ENCODE data around the gene FANCE.
A peak's percentile ranks its signal among the peaks of the same experiment; 100 is the strongest.

FANCE gene

DNA sequence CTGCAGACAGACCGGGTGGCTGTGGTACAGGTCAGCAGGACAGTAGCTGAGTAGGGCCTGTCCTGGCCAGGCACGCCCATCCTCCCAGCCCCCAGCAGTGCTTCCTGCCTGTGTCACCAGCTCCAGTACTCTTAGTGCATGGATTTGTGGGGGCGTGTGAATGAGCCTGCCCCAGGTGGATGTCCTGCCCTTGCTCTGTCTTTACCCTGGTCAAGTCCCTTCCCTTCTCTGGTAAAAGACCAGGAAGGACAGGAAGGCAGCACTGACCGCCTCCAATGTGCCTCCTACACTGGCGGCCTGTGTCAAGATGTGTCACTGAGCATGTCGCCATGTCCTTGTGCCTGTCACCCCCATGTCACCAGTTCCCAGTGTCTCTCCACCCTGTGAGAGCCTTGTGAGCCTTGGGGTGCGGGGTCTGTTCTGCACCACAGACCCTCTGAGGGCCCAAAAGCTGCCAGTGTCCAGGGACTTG is 32.8 kb downstream of the FANCE start:
- no peak for DNase-seq (ENCODE audit: low spot score)

DNA sequence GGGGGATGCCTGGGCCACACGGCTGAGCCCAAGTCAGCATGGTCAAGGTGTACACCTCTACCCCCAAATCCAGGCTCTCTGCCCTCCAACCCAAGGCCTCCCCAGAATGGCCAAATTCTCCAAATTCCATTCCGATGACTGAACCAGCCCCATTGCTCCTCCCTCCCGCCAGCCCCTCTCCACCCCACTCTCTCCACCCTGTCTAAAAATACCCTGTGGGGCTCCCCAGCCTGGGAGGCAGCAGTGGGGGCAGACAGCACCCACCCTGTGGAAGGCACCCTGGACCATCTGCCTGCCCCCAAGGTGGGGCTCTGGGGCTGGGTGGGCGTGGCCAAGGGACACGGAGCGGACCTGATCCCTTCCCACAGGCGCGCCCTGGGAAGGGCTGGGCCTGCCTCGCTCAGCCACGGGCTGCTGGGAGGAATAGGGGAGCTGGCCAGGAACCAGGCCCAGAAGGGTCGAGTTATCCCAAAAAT is 33.3 kb downstream of the FANCE start:
- peak; percentile 75 for DNase-seq (ENCODE audit: low spot score)

DNA sequence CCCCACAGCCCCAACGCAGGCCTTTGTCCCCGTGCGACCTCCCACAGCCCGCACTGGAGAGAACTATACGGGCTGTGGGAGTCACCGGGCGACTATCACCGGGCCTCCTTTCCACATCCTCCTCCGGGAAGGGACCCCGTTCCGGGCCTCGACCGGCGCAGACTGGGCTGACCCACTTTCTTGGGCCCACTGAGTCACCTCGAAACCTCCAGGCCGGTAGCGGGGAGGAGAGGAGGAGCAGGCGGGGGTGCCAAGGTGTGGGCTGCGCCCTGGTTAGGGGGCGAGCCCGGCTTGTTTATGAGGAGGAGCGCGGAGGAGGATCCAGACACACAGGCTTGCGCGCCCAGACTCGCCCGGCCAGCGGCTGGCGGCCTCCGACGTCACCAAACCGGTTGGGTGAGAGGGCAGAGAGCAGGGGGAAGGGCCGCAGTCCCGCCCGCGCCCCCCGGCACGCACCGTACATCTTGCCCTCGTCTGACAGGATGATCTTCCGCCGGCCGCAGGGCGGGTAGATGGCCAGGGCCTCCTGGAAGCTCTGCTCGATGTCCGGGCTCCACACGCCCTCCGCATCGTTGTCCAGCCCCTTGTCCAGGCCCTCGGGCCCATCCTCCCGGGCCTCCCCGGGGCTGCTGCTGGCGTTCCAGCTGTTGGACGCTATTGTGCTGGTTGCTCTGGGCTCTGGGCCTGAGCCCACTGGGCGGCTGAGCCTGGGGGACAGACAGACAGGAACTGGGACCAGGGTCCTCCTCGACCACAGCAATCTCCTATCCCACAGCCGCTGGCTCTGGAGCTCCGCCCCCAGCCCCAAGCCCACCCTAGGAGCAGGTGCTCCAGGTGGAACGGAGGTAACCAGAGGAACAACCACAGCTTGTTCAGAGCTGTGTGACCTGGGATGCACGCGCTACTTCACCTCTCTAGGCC is 34.1 kb downstream of the FANCE start:
- no peak for DNase-seq (ENCODE audit: low spot score)

GRCh38 chr6:35487658-35488516 is 35.7 kb downstream of the FANCE start:
- no peak for DNase-seq (ENCODE audit: low spot score)

GRCh38 chr6:35488517-35488862 is 36.4 kb downstream of the FANCE start:
- no peak for DNase-seq (ENCODE audit: low spot score)

GRCh38 chr6:35489066-35489465 is 36.9 kb downstream of the FANCE start:
- DNase-seq (ENCODE audit: low spot score) = no peak

- peak; percentile 89 for DNase-seq (ENCODE audit: low spot score)
These were observed 38.1 kb downstream of the FANCE start for GRCh38 chr6:35489995-35490791.

- DNase-seq (ENCODE audit: low spot score) = no peak
These were observed 38.9 kb downstream of the FANCE start for GRCh38 chr6:35490821-35491557.

- no peak for DNase-seq (ENCODE audit: low spot score)
These were observed 39.6 kb downstream of the FANCE start for GRCh38 chr6:35491558-35492257.

- no peak for DNase-seq (ENCODE audit: low spot score)
These were observed 40.3 kb downstream of the FANCE start for GRCh38 chr6:35492258-35492973.

DNA sequence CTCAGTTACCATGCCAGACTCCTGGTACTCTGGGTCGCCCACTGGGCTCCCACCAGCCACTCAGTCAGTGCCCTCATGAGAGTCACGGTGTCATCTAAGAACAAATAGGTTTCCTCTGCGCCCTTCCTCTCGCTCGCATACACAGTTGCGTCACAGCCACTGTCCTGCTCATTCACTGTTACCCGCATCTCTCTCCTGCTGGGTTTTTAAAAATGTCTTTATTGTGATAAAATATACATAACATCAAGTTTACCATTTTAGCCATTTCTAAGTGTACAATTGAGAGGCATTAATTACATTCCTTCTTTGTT is 40.8 kb downstream of the FANCE start:
- DNase-seq (ENCODE audit: low spot score) = no peak

DNA sequence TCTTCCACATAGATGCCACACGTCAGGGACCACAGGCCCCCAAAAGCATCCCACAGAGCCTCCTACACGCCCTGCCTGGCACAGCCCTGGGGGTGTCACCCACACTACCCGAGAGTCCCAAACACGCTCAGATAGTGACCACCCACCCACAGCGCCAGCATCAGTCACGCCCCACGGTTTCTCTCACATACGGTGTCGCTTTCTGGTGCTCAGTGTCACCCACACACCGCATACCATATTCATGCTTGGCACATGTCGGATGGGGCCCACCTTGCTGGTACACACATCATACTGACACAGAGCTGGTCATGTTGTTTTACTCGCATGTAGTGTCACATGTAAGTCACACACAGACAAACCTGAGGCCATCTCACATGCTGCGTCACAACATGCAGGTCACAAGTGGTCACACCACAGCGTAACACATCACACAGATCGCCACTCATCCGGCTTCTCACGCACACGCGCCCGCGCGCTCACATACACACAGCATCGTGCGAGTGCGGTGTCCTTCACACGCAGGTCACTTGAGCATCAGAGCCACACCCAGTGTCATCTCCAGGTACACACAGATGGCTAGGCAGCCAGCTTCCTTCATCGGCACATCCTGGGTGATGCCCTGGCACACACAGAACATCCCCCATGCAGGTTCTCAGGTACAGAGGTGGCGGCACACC is 41.3 kb downstream of the FANCE start:
- DNase-seq (ENCODE audit: low spot score) = no peak

- no peak for DNase-seq (ENCODE audit: low spot score)
These were observed 42.0 kb downstream of the FANCE start for GRCh38 chr6:35494161-35494563.

GRCh38 chr6:35495258-35496035 is 43.3 kb downstream of the FANCE start:
- no peak for DNase-seq (ENCODE audit: low spot score)

DNA sequence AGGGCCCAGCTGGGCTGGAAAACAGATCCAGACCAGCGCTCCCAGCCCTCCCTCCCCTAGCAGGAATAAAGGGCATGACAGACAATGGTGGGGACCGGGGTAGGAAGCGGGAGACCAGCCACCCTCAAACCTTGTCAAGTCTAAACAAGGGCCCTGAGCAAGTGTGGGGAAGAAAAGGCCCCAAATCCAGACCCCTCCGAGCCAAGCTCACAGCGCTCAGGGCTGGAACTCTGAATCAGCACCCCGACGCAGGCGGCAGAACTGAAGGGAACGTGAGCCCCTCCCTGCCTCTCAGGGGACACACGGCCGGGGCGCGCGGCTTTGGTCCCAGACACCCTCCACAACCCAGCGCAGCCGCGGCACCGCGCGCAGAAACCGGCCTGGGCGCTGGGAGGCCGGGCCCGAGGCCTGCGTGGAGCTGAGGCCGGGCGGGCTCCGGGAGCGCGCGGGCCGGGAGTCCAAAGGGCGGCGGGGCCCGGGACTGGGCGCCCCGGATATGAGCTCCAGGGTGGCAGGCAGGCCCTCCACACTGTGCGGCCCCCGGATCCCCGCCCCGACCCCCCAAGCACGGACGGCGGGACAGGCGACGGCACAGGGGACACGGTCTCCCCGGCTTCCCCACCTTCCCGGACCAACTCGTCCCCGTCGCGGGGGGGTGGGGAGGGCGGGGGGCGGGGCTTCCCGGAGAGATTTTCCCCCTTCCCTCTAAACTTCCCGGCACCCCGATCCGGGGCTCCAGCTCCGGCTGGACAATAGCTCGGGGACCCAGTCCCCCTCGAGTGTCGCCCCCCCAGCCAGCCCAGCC is 44.1 kb downstream of the FANCE start:
- peak; percentile 79 for DNase-seq (ENCODE audit: low spot score)

GRCh38 chr6:35496841-35497570 is 44.9 kb downstream of the FANCE start, which contains the start of gene TEAD3:
TSS of gene TEAD3 (minus strand) at chr6:35497079.
- peak; percentile 96 for DNase-seq (ENCODE audit: low spot score)

All from AG20443 (cell line).